ENCODE data around the gene CCR9. TPM values are rescaled to one million over a fixed set of nuclear protein-coding genes. Genes with fewer than 3 reads are reported as not detected.
A peak's percentile ranks its signal among the peaks of the same experiment; 100 is the strongest.

Gene CCR9
- polyA plus RNA-seq, 1 experiment = not detected

GRCh38 chr3:45938043-45938435 is 51.7 kb downstream of the CCR9 start:
- no peak for TF ChIP-seq CTCF (IDR thresholded peaks at IDR 0.05; ENCODE audit: low read depth, low read length)
- no peak overlapping the region for H3K27ac ChIP-seq (ENCODE audit: low read depth, low read length)
- POLR2A ChIA-PET = no interaction called here

GRCh38 chr3:45938864-45939263 is 52.5 kb downstream of the CCR9 start:
- Histone ChIP-seq H3K27ac (ENCODE audit: low read depth, low read length) (no peak overlapping the region), H3K9me3 (ENCODE audit: control insufficient read depth, insufficient read depth, low read length) (peaks cover 8% of the 10 kb centered on the region), H3K4me3 (ENCODE audit: low read depth, low read length) (no peak overlapping the region), H3K27me3 (ENCODE audit: control insufficient read depth, insufficient read depth, low read length) (no peaks in the 10 kb centered on the region)
- ChIA-PET POLR2A (no interaction called here), CTCF (interaction anchor here (0.6 to 13.5 kb wide), 32 partner anchors 9 to 488 kb away, joined by 3 to 420 read pairs (median 4); partner anchors contain the start of genes CCR1 and XCR1)
- TF ChIP-seq CTCF (IDR thresholded peaks at IDR 0.05; ENCODE audit: low read depth, low read length) = peak; percentile 93
- peak; percentile 84 for DNase-seq (ENCODE audit: low read depth, low spot score)

More at GRCh38 chr3:45938043-45938435, 51.7 kb downstream of the CCR9 start:
- Histone ChIP-seq H3K27me3 (ENCODE audit: control insufficient read depth, insufficient read depth, low read length) (no peaks in the 10 kb centered on the region), H3K4me3 (ENCODE audit: low read depth, low read length) (no peak overlapping the region), H3K9me3 (ENCODE audit: control insufficient read depth, insufficient read depth, low read length) (peaks cover 8% of the 10 kb centered on the region)
- no peak for DNase-seq (ENCODE audit: low read depth, low spot score)
- CTCF ChIA-PET = interaction anchor here (0.6 to 13.5 kb wide), 26 partner anchors 8 to 440 kb away, joined by 3 to 420 read pairs (median 4); partner anchors contain the start of genes CCR1 and XCR1

- no peak for DNase-seq (ENCODE audit: low read depth, low spot score)
- CTCF ChIA-PET = interaction anchor here (1.0 to 13.5 kb wide), 27 partner anchors 9 to 488 kb away, joined by 3 to 420 read pairs (median 4); partner anchors contain the start of genes CCR1 and XCR1
- peaks cover 8% of the 10 kb centered on the region for H3K9me3 ChIP-seq (ENCODE audit: control insufficient read depth, insufficient read depth, low read length)
- H3K27me3 ChIP-seq (ENCODE audit: control insufficient read depth, insufficient read depth, low read length) = no peaks in the 10 kb centered on the region
- H3K4me3 ChIP-seq (ENCODE audit: low read depth, low read length) = no peak overlapping the region
- POLR2A ChIA-PET = no interaction called here
- H3K27ac ChIP-seq (ENCODE audit: low read depth, low read length) = peak overlapping the region; percentile 11
- no peak for TF ChIP-seq CTCF (IDR thresholded peaks at IDR 0.05; ENCODE audit: low read depth, low read length)
Observed at GRCh38 chr3:45939341-45939771, 53.0 kb downstream of the CCR9 start.

GRCh38 chr3:45940004-45940780 is 53.8 kb downstream of the CCR9 start:
- no peak overlapping the region for H3K4me3 ChIP-seq (ENCODE audit: low read depth, low read length)
- POLR2A ChIA-PET = no interaction called here
- no peaks in the 10 kb centered on the region for H3K27me3 ChIP-seq (ENCODE audit: control insufficient read depth, insufficient read depth, low read length)
- TF ChIP-seq CTCF (IDR thresholded peaks at IDR 0.05; ENCODE audit: low read depth, low read length) = no peak
- CTCF ChIA-PET = interaction anchor here (0.7 to 13.5 kb wide), 7 partner anchors 16 to 487 kb away, joined by 3 to 420 read pairs (median 3); no protein-coding TSS in a partner anchor
- DNase-seq (ENCODE audit: low read depth, low spot score) = no peak
- peaks cover 8% of the 10 kb centered on the region for H3K9me3 ChIP-seq (ENCODE audit: control insufficient read depth, insufficient read depth, low read length)
- no peak overlapping the region for H3K27ac ChIP-seq (ENCODE audit: low read depth, low read length)

- CTCF ChIA-PET = interaction anchor here (1.0 to 13.5 kb wide), 3 partner anchors 27 to 180 kb away, joined by 3 to 420 read pairs (median 16); no protein-coding TSS in a partner anchor
Observed at GRCh38 chr3:45940781-45941365, 54.5 kb downstream of the CCR9 start.

More at GRCh38 chr3:45940781-45941365, 54.5 kb downstream of the CCR9 start:
- no peak for DNase-seq (ENCODE audit: low read depth, low spot score)
- Histone ChIP-seq H3K9me3 (ENCODE audit: control insufficient read depth, insufficient read depth, low read length) (peaks cover 8% of the 10 kb centered on the region), H3K27me3 (ENCODE audit: control insufficient read depth, insufficient read depth, low read length) (no peaks in the 10 kb centered on the region), H3K4me3 (ENCODE audit: low read depth, low read length) (no peak overlapping the region), H3K27ac (ENCODE audit: low read depth, low read length) (no peak overlapping the region)
- POLR2A ChIA-PET = no interaction called here
- no peak for TF ChIP-seq CTCF (IDR thresholded peaks at IDR 0.05; ENCODE audit: low read depth, low read length)

All from AG04450 (cell line).